IPS-15b (cell line): ENCODE data around the gene ATP5IF1.

Source experiments
- H3K27me3 ChIP-seq: one replicate; pipeline ENCODE4 v1.6.1; 2013; ENCODE audit warnings: low read length; ENCODE audit not compliant: control insufficient read depth, insufficient read depth
- H3K36me3 ChIP-seq: one replicate; pipeline ENCODE4 v1.6.1; 2013; ENCODE audit warnings: low read length; ENCODE audit not compliant: control insufficient read depth, insufficient read depth
- H3K4me1 ChIP-seq: one replicate; pipeline ENCODE4 v1.6.1; 2013; ENCODE audit warnings: mild to moderate bottlenecking, low read length; ENCODE audit not compliant: control insufficient read depth, insufficient read depth
- H3K4me3 ChIP-seq: one replicate; pipeline ENCODE4 v1.5.1; 2013; ENCODE audit warnings: low read depth, low read length
- H3K9ac ChIP-seq: one replicate; pipeline ENCODE4 v1.6.1; 2013; ENCODE audit warnings: low read depth, mild to moderate bottlenecking, low read length
- H3K9me3 ChIP-seq: one replicate; pipeline ENCODE4 v1.6.1; 2013; ENCODE audit warnings: mild to moderate bottlenecking, low read length; ENCODE audit not compliant: control insufficient read depth, insufficient read depth

The ATP5IF1 gene

GRCh38 chr1:28278763-28279162 is 42.8 kb downstream of the ATP5IF1 start:
- no peaks in the 10 kb centered on the region for H3K27me3 ChIP-seq
- H3K9ac ChIP-seq, result no peak overlapping the region
- H3K36me3 ChIP-seq, result peaks cover 46% of the 10 kb centered on the region
- no peaks in the 10 kb centered on the region for H3K9me3 ChIP-seq
- H3K4me3 ChIP-seq, result no peak overlapping the region
- H3K4me1 ChIP-seq, result no peaks in the 10 kb centered on the region

GRCh38 chr1:28279721-28280120 is 43.8 kb downstream of the ATP5IF1 start:
- no peak overlapping the region for H3K9ac ChIP-seq
- no peak overlapping the region for H3K4me3 ChIP-seq
- no peaks in the 10 kb centered on the region for H3K27me3 ChIP-seq
- H3K9me3 ChIP-seq, result no peaks in the 10 kb centered on the region
- peaks cover 38% of the 10 kb centered on the region for H3K36me3 ChIP-seq
- H3K4me1 ChIP-seq, result no peaks in the 10 kb centered on the region

- Histone ChIP-seq H3K4me3 (no peak overlapping the region), H3K9ac (no peak overlapping the region), H3K9me3 (no peaks in the 10 kb centered on the region), H3K4me1 (no peaks in the 10 kb centered on the region), H3K27me3 (no peaks in the 10 kb centered on the region), H3K36me3 (peaks cover 36% of the 10 kb centered on the region)
These were observed 44.6 kb downstream of the ATP5IF1 start for GRCh38 chr1:28280501-28280900.

- H3K36me3 ChIP-seq, result peaks cover 36% of the 10 kb centered on the region
- no peak overlapping the region for H3K4me3 ChIP-seq
- H3K9ac ChIP-seq, result no peak overlapping the region
These were observed 45.1 kb downstream of the ATP5IF1 start for GRCh38 chr1:28280977-28281381.

GRCh38 chr1:28281608-28282425 is 45.9 kb downstream of the ATP5IF1 start:
- no peak overlapping the region for H3K4me3 ChIP-seq
- H3K27me3 ChIP-seq, result no peaks in the 10 kb centered on the region
- no peaks in the 10 kb centered on the region for H3K4me1 ChIP-seq
- H3K36me3 ChIP-seq, result peaks cover 36% of the 10 kb centered on the region
- H3K9me3 ChIP-seq, result no peaks in the 10 kb centered on the region
- H3K9ac ChIP-seq, result no peak overlapping the region

More at GRCh38 chr1:28280977-28281381, 45.1 kb downstream of the ATP5IF1 start:
- Histone ChIP-seq H3K27me3 (no peaks in the 10 kb centered on the region), H3K9me3 (no peaks in the 10 kb centered on the region), H3K4me1 (no peaks in the 10 kb centered on the region)

- Histone ChIP-seq H3K4me3 (no peak overlapping the region), H3K36me3 (peaks cover 30% of the 10 kb centered on the region), H3K9ac (no peak overlapping the region), H3K9me3 (no peaks in the 10 kb centered on the region), H3K4me1 (no peaks in the 10 kb centered on the region), H3K27me3 (no peaks in the 10 kb centered on the region)
These were observed 46.8 kb downstream of the ATP5IF1 start for GRCh38 chr1:28282426-28283407.

GRCh38 chr1:28286111-28286510 is 50.2 kb downstream of the ATP5IF1 start:
- Histone ChIP-seq H3K36me3 (peaks cover 8% of the 10 kb centered on the region), H3K9me3 (no peaks in the 10 kb centered on the region), H3K9ac (no peak overlapping the region), H3K4me3 (no peak overlapping the region), H3K4me1 (no peaks in the 10 kb centered on the region), H3K27me3 (no peaks in the 10 kb centered on the region)
